Measurements from ENCODE around the gene OR4K1.
"Not testable (repeated sequence)": the region's sequence is repeated elsewhere in the genome, so short reads cannot be mapped to it uniquely, and the experiment has no call there.

OR4K1 gene, protein sequence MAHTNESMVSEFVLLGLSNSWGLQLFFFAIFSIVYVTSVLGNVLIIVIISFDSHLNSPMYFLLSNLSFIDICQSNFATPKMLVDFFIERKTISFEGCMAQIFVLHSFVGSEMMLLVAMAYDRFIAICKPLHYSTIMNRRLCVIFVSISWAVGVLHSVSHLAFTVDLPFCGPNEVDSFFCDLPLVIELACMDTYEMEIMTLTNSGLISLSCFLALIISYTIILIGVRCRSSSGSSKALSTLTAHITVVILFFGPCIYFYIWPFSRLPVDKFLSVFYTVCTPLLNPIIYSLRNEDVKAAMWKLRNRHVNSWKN

DNA sequence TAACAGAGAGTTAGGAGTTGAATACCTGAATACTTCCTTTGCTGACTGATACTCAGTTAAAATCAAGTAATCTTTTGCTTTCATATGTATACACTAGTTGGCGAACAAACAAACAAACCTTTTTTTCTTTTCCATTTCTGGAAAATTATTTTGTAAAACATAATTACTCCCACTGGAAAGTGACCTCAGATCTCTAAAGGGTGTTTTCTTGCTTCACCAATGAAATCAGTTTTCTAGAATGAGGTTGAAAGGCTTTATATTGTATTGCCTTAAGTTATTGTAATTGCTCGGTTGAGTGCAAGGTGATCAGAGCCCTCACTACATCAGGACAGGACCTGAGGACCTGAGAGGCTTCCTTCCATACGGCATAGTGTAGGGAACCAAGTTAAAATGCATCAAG, at the start of gene OR4K1:
Gene OR4K1, plus strand, starts transcription at position 301 of the 400 bp plus-strand sequence. CDS start 4,750 bp downstream, outside the sequence.
- DNase-seq = no peak

DNA sequence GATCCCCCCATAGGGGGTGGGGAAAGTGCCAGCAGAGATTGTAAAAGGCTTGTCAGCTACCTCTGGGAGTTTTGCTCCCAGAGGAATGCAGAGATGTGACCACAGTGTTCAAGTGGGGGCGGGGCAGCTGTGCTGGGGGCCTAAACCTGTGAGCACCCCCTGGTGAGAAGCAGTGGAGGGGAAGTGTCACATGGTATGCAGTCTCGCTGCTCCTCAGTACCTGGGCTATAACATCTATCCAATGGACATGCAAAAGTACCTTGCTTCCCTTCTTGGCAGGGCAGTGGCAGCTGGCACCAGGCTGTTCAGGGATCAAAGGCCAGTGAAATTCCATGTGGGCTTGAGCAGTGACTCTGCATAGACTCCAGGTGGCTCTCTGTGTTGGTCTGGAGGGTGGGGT, 35.4 kb upstream of the OR4K1 start:
- no peak for DNase-seq

DNA sequence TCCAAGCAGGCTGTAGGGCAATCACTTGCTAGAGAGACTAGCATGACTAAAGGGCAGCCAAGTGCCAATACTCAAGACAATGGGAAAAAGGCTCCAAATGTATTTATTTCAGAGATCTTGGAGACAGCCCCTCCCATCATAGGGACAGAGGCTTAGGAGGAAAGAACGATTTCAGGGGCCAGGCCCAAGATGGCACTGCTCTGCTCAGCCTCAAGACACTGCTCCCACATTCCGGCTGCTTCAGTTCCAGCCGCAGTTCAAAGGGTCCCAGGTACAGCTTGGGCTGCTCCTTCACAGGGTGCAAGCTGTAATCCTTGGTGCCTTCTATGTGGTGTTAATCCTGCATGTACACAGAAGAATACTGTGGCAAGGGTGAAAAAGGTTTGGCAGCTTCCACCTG, 29.7 kb upstream of the OR4K1 start:
- no peak for DNase-seq

DNA sequence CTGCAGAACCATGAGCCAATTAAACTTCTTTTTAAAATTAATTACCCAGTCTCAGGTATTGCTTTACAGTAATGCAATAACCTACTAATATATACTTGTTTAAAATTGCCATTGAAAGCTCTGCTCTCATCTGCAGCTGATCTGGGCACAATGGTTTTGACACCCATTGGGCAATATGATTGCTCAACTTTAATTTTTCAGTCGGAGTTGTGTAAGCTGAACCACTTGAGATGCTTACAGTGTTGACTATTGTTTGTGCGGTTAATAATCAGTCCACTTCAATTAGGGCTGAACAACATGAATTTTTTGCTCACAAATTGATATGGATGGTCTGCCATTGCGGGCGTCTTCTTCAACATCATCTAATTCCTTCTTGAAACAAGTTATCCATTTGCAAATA, 28.3 kb upstream of the OR4K1 start:
- no peak for DNase-seq

DNA sequence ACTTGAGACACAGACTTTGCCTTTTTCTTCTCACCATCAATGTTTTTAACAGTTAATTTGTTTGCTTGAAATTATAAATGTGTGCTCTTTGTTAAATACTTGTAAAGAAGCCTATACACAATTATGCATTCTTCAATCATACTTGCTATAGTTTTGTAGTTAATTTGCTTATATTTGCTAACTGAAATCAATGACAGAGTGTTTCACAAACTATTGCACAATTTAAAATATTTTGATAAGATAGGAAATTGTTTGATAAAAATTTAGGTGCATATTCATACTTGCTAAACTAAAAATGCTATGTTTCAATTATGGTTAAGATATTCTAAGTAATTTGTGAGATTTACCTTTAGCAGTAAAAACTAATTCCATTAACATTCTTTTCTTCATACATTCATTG, 24.1 kb upstream of the OR4K1 start:
- DNase-seq = no peak

DNA sequence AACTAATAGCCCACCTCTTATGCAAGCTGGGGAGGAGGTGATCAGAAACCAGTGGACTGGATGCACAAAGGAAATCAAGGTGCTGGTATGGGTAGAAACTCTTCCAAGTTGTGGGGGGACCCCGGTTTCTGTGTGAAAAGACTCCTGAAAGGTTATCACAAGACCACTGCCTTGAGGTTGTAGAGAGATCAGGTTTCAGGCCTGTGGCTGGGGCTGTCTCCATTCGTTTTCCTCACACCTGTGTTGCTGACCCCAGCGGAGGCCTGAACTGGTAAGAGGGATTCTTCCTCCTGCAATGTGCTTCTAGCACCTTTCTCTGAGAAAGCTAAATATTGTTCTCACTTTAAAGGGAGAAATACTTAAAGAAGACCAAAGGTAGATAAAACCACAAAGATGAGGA, 19.6 kb upstream of the OR4K1 start:
- no peak for DNase-seq

DNA sequence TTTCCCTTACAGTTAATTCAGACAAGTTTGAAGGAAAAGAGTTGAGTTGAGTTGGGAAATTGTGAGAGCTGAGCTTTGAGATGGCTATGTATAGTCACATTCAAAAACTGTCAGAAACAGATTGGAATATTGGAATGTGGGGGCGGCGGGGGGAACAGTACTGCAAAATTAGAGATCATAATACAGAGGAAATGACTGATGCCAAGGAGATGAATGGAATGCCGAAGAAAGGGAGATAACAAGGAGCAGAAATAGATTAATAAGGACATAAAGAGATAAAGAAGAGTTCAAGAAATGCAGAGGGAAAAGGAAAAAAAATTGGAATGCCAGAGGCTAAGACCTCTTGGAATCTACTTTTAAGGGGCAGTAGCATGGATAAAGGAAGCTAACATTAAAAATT, 13.5 kb upstream of the OR4K1 start:
- DNase-seq = no peak

DNA sequence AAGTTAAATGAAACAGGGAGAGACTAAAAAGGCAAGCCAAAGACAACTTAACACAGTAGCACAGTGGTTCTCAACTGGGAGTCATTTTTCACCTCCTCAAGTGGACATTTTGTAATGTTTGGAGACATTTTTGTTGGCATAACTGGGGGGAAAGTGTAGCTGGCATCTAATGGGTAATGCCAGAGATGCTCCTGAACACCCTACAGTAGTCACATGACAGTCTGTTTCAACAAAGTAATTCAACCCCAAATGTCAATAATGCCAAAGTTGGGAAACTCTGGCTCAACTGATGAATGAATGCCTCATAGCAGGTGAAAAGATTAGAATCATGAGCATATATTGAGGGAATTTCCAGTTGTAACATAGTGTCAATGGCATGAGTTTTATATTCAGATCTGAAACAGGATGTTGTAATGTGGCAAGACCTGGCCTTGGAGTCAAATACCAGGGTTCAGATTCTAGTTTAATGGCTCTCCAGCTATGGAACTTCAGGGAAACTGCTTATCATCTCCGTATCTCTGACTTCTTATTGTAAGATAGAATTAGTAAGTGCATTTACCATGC, 12.7 kb upstream of the OR4K1 start:
- DNase-seq = no peak

DNA sequence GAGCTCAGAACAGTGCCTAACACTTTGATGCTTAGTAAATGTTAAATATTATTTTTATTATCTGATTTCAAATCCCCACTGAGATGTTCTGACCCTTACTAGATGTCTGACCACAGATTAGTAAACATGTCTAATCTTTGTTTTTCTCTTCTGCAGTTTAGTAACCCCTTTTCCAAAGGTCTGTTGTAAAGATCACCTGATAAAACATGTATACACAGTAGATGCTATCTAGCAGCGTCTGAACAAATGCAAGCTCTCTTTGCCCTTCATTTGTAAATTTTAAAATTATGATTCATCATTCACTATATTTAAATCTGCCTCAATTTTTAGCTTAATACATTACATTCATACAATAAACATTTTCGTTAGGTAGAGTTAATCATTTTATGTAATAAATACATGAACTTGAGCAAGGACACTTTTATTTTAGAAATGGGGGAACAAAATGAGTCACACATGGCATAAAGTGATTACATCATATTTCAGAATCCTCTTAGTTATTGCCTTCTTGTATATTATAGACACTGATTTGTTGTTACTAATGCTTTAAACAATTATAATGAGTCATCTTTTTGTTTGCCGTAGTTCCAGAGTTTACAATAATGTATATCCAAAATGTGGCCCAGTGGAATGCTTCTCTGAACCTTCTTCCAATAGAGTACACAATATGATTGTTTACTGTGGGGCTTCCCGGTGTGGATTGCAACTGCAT, 12.0 kb upstream of the OR4K1 start:
- DNase-seq = no peak

DNA sequence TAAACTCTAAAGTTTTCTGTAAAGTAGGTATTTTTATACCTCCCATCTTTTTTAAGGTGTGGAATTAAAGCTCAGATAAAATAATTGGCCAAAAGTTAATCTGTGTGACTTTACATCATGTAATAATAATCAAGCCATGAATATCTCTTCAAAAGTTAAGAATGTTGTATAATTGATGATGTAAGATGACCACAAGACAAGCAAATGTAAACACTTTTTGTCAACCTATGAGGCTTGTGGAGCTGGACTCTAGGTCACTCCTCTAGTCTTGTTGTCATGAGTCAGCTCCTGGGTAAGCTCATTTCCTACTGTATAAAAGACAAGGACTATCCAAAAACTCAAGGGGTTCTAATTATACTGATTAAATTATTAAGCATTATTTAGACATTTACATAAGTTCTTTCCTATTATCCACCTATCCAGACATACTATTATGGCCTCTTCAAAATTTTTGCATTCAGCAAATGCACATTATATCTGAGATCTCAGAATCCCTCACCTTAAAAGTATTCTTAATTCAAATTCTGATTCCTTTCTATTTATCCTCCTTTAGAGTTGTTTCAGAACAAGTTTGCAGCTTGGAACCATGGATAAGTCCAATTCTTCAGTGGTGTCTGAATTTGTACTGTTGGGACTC, 10.6 kb upstream of the OR4K1 start, which contains the start of gene OR4K5:
Gene OR4K5, plus strand, starts transcription at position 587 of the 637 bp plus-strand sequence. Its CDS starts 0 bp downstream, at position 587.
- DNase-seq = no peak

DNA sequence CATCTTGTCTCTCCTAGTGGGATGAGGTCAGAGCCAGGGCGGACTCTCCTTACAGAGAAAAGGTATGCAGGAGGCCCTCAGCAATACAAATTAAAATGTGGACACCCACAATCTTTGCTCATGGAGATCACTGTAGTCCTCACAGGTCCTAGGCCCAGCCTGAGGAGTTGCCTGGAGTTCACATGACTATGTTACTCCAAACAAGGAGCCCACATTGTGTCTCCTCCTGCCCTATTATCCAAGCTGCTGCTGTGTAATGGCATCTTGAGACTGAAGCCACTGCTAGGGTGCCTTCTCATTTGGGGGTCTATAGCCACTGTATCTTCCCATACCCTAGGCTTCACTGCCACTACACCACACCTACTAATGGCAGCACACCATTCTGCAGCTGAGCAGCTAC, 11.0 kb downstream of the OR4K1 start:
- DNase-seq = no peak

DNA sequence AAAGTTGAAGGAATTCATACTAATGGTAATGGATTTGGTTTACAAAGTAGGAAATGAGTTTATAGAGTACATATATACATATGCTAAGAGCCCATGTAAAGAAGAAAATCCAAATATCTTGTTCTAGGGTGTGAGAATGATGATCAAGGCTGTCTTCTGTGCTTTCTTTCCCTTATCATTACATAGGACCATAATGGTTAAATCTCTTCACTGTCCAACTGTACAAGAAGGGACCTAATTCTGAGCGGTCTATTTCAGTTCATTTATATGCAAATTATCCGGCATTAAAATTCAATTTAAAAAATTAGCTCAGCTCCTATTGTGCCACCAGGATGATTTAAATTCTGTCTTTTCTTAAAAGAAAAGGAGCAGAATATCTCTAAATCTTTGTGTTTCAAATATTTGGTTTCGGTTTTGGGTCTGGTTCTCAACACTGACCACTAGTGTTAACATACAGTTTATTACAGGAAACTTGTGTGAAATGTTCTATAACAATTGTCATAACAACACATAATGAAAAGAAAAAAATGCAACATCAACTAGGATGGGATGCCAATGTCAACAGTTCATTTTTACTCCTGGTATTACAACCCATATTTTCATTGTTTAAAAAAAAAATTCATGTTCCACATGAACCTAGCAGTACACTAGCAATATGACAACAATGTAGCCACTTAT, 16.8 kb downstream of the OR4K1 start:
- DNase-seq = no peak

DNA sequence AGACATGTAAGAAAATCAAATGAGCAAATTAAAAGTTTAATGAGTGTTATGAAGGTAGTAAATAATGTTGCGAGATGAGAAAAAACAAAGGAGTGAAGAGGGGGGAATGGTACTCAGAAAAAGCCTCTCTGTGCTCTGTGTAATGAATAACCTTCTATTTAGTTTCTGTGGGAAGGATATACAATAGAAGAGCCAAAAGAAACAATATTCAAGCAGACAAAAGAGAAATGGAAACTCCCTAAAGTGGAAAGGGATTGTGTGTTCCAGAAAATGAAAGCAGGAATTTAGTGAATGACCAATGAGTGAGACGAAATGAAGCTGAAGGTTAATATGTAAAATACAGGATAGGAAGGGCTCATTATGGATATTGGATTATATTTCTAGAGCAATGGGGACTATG, 18.5 kb downstream of the OR4K1 start:
- no peak for DNase-seq

DNA sequence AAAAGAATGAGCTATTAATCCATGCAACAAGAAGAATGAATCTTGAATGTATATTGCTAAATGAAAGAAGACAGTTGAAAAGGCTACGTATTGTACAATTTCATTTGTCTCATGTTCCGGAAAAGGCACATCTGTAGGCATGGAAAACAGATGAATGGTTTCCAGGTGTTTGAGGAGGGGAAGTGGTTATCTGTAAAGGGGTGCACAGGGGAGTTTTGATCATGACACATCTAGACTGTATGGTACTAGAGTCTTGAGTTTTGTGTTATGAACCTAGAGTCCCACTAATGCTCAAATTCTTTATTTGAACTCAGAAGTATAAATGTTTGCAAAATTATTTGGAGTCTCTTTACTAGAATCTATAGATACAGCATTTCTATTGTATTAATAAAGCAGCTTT, 39.0 kb downstream of the OR4K1 start:
- not testable (repeated sequence) for DNase-seq

DNA sequence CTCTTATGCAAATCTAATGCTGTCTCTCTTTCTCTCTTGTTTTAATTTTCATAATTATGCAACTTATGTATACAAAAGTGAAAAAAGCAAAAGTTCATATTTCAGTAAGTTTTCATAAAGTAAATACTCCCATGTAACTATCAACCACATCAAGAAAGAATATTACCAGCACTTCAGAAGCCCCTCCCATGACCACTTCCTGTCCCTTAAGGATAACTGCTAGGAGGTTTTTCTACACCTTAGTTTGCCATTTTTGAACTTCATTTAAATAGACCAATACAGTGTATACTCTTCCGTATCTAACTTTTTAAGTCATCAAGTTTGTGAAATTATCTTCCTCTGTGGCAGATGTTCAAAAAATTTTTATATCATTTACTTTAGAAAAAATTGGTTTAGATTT, 44.1 kb downstream of the OR4K1 start:
- DNase-seq = no peak

DNA sequence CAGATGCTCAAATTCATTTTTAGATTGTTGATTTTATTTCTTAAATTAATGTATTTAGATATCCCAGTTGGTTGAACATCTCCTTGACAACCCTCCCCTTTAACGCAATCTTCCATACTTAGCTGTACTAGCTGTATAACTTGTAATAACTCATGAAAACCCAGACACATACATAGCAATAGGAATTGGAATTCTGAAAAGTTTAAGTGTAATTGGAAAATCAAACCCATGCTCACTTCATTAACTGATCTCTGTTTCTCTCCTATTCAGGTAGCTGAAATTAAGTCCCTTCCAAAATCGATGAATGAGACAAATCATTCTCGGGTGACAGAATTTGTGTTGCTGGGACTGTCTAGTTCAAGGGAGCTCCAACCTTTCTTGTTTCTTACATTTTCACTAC, 44.6 kb downstream of the OR4K1 start, which contains the start of gene OR4K15:
Gene OR4K15, plus strand, starts transcription at position 301 of the 400 bp plus-strand sequence. Its CDS starts 0 bp downstream, at position 301.
- DNase-seq = no peak

All from activated effector memory CD4-positive, alpha-beta T cell treated with Interleukin-2 at 50 U/mL for 16 hours (primary cell).